ENCODE results near the gene PACRG. TPM values are rescaled to one million over a fixed set of nuclear protein-coding genes. Genes with fewer than 3 reads are reported as not detected.

Gene PACRG
- total RNA-seq, 4 donors from 2014 or later = 0.29 to 1.6 (median 0.61) TPM

GRCh38 chr6:163083141-163083540 lies 355.4 kb downstream of the PACRG start:
- DNase-seq (no peak), ATAC-seq (no peak)
- intact Hi-C loops (cut with DNase I; ENCODE audit: low total_unique reads) = no loop called here
- Histone ChIP-seq H3K27ac (no peak overlapping the region), H3K4me3 (no peak overlapping the region), H3K9me3 (no peaks in the 10 kb centered on the region), H3K27me3 (no peaks in the 10 kb centered on the region), H3K4me1 (peaks cover 7 to 8% of the 10 kb centered on the region in 2 donors), H3K36me3 (no peaks in the 10 kb centered on the region)
- in situ Hi-C loops (cut with MboI; ENCODE audit: low sequenced_read_pairs in 4 of 4) = no loop called here
- TF ChIP-seq POLR2A (IDR thresholded peaks at IDR 0.05) (no peak), CTCF (IDR thresholded peaks at IDR 0.05 in 4 of 5, conservative IDR thresholded peaks at IDR 0.05 in 1 of 5) (no peak)

- Histone ChIP-seq H3K27me3 (no peaks in the 10 kb centered on the region), H3K4me3 (no peak overlapping the region), H3K27ac (peak overlapping the region in 1 of 4 donors; percentile 59), H3K4me1 (peaks cover 7 to 8% of the 10 kb centered on the region in 2 donors), H3K36me3 (no peaks in the 10 kb centered on the region), H3K9me3 (no peaks in the 10 kb centered on the region)
- ATAC-seq = no peak
- intact Hi-C loops (cut with DNase I; ENCODE audit: low total_unique reads) (no loop called here), in situ Hi-C loops (cut with MboI; ENCODE audit: low sequenced_read_pairs in 4 of 4) (no loop called here)
- no peak for TF ChIP-seq CTCF (IDR thresholded peaks at IDR 0.05 in 4 of 5, conservative IDR thresholded peaks at IDR 0.05 in 1 of 5)
- no peak for TF ChIP-seq POLR2A (IDR thresholded peaks at IDR 0.05)
- DNase-seq = no peak
These were observed 357.7 kb downstream of the PACRG start for GRCh38 chr6:163085426-163085825.

- Histone ChIP-seq H3K4me1 (peaks cover 7 to 8% of the 10 kb centered on the region in 2 donors), H3K9me3 (no peaks in the 10 kb centered on the region), H3K4me3 (peak overlapping the region in 1 of 4 donors; percentile 17), H3K36me3 (no peaks in the 10 kb centered on the region), H3K27me3 (no peaks in the 10 kb centered on the region), H3K27ac (peak overlapping the region in 2 of 4 donors; percentile 15 to 59)
- TF ChIP-seq POLR2A (IDR thresholded peaks at IDR 0.05) (no peak), CTCF (IDR thresholded peaks at IDR 0.05 in 4 of 5, conservative IDR thresholded peaks at IDR 0.05 in 1 of 5) (no peak)
- in situ Hi-C loops (cut with MboI; ENCODE audit: low sequenced_read_pairs in 4 of 4) (no loop called here), intact Hi-C loops (cut with DNase I; ENCODE audit: low total_unique reads) (no loop called here)
- ATAC-seq (peak in 1 of 2 donors; percentile 83), DNase-seq (no peak)
These were observed 358.3 kb downstream of the PACRG start for GRCh38 chr6:163085861-163086623.

- intact Hi-C loops (cut with DNase I; ENCODE audit: low total_unique reads) (no loop called here), in situ Hi-C loops (cut with MboI; ENCODE audit: low sequenced_read_pairs in 4 of 4) (no loop called here)
- no peak for ATAC-seq
- peak overlapping the region in 2 of 4 donors; percentile 15 to 59 for H3K27ac ChIP-seq
- TF ChIP-seq POLR2A (IDR thresholded peaks at IDR 0.05) (no peak), CTCF (IDR thresholded peaks at IDR 0.05 in 4 of 5, conservative IDR thresholded peaks at IDR 0.05 in 1 of 5) (no peak)
- no peak for DNase-seq
- H3K36me3 ChIP-seq = no peaks in the 10 kb centered on the region
- no peaks in the 10 kb centered on the region for H3K9me3 ChIP-seq
- peaks cover 7 to 8% of the 10 kb centered on the region in 2 donors for H3K4me1 ChIP-seq
- H3K27me3 ChIP-seq = no peaks in the 10 kb centered on the region
- peak overlapping the region in 1 of 4 donors; percentile 17 for H3K4me3 ChIP-seq
These were observed 358.8 kb downstream of the PACRG start for GRCh38 chr6:163086624-163086920.

Data from gastrocnemius medialis (tissue), 4 donors.